Cortex of kidney (tissue), 1 donor: ENCODE results near the gene CLRN3.

Source experiments
- DNase-seq: peaks from one replicate; lab custom pipeline; 2025; lab: John Stamatoyannopoulos, UW

The CLRN3 gene, protein sequence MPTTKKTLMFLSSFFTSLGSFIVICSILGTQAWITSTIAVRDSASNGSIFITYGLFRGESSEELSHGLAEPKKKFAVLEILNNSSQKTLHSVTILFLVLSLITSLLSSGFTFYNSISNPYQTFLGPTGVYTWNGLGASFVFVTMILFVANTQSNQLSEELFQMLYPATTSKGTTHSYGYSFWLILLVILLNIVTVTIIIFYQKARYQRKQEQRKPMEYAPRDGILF

DNA sequence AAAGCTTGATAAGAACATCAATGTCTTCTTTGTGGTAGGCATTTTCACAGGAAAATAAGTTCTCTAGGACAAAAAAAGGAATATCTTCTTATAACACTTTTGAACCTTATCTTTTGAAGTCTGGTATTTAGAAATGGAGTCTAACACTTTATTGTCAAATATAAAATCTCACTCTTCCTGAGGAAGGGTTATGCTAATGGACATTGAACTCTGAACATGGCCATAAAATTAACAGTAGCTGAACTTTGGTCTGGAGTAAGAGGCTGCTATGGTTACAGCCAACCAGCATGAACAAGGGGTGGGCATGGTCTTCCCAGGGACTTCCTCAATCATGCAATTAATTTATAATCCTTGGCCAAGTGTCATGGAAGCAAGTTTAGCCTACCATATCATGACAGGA, at the start of gene CLRN3:
CLRN3 (minus strand) TSS at position 199 of the 400 bp plus-strand sequence; CDS start at position 42, 157 bp downstream.
- DNase-seq: no peak

DNA sequence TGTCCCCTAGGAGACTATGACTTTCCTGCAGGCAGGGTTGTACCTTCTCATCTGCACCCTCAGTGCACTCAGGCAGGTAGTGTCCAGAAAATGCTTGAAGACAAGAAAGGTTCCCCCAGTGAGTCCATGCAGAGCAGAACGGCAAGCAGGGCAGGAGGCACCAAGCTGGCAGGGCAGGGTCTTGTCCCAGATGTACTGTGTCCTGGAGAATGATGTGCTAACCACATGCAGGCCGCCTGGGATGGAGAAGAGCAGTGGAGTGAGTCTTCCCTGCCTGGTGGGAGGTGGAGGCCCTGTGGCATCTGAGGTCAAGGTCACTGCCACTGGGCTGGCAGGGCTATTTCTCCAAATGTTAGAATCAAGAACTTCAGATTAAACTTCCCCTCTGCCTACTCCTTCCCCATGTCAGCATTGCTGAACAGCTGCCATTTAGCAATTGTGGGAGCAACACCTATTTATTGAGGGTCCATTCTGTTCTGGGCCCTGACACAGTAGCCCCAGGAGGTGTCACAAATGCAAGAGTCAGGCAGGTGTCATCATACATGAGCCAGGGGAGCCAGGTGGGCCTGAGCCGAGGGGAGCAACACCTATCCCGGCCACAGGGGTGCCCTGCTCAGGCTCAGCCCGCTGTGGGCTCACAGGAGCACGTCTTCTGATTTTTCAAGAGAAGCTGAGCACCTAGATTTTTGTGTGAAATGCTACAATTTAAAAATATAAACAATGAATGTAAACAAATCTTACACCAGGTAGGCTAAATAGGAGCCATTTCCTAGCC, 48.3 kb upstream of the CLRN3 start:
- no peak for DNase-seq

DNA sequence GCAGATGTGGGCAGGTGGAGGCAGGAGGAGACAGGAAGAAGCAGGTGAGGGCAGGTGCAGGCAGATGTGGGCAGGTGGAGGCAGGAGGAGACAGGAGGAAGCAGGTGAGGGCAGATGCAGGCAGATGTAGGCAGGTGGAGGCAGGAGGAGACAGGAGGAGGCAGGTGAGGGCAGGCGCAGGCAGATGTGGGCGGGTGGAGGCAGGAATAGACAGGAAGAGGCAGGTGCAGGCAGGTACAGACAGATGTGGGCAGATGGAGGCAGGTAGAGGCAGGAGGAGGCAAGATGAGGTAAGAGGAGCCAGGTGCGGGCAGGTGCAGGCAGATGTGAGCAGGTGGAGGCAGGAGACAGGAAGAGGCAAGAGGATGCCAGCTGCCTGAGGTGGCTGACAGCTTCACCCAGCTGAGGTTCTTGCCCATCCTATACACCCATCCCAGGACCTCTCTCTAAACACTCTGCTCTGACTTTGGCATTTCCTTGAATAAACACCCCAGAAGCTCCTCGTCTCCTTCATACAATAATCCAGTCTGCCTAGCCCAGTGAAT, 47.1 kb upstream of the CLRN3 start:
- no peak for DNase-seq

DNA sequence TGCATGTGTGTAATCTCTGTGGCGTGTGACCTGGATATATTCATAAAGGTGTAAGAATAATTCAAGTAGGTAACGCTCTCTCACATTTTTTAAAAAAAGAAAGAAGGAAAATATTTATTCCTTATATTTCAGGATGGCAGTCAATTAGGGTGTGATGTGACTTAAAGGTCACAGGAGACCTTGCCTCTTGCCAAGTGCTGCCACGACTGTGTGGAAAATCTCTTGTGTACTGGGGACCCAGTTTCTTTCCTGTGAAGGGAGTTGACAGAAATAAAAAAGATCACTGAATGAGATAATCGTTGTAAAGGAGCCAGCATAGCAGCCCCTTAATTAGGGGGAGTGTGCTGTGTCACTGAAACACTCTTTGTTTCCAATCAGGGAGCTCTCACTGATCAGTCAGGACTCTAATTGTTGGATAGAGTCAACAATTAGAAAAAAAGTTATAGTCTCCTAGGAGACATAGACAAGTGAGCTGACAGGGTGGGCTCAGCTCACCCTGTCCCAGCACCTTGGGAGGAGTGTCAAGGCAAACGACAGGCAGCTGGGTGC, 45.2 kb upstream of the CLRN3 start:
- DNase-seq: no peak

DNA sequence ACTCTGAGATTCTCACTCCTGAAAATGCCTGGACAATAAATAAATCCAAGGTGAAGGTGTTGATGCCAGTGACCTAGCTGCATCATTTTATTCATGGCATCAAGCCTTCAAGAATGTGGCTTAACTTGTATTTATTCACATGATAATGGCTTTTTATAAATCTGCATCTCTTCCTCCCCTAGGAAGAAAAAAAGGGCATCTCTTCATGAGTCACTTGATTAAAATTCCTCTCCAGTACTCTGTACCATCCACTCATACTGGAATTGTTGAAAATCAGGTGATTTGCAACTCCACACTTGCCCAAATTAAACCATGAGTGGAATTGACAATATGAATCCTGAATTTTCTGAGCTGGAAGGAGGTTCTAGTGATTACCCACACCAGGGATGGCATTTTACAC, 44.3 kb upstream of the CLRN3 start:
- no peak for DNase-seq

DNA sequence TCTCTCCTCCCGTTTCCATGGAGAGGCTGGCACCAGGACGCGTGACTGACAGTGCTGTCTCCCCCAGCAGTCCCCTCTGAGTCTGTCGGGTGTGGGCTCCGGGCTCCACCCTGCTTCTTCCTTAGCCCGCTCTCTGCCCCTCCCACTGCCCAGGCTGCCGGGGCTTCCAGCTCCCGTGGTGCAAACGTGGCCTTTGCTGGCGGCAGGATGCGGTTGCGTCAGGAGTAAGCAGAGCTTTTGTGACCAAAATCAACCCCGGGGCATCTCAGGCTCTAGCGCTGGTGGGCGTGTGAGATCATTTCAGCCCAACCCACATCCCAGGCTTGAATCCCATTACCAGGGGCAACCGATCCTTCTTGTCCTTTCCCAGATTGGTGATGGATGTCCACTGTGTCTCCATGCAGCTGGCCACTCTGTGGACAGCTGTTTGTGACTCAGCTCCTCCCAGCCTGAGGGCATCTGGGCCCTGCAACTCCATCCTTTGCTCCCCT, 42.4 kb upstream of the CLRN3 start:
- no peak for DNase-seq

DNA sequence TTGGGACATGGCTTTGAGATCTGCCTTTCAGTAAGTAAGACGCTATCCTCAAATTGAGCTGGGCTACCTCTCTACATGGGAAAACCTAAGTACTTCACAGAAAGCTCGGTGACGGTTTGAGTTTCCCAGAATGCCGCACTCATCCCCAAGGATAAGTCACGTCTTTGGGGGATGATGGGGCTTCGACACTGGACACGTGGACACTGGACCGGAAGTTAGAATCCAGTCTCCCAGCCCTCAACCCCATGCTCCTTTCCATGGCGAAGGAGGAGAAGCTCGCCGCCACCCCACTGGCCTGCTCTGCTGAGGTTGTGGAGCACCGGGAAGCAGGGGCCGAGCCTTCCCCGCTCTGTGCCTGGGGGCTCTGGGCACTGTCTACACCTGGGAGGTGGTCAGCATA, 41.6 kb upstream of the CLRN3 start:
- DNase-seq: no peak

DNA sequence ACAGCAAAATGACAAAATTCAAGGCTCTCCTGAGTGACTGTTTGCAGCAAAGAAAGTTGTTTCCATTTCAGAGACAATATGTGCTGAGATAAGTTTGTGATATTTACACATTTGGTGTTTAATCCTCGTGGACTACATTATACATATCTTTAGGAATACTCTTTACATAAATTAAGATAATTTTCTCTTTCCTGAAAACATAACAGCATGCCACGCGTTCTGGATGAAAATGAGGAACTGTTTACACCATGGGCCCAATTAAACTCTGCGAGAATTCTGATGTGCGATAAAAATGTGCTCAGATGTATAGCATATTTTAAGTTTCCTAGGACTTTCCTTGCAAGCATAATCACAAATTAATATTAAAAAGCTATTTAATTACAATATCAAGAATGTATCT, 40.5 kb upstream of the CLRN3 start:
- DNase-seq: no peak

DNA sequence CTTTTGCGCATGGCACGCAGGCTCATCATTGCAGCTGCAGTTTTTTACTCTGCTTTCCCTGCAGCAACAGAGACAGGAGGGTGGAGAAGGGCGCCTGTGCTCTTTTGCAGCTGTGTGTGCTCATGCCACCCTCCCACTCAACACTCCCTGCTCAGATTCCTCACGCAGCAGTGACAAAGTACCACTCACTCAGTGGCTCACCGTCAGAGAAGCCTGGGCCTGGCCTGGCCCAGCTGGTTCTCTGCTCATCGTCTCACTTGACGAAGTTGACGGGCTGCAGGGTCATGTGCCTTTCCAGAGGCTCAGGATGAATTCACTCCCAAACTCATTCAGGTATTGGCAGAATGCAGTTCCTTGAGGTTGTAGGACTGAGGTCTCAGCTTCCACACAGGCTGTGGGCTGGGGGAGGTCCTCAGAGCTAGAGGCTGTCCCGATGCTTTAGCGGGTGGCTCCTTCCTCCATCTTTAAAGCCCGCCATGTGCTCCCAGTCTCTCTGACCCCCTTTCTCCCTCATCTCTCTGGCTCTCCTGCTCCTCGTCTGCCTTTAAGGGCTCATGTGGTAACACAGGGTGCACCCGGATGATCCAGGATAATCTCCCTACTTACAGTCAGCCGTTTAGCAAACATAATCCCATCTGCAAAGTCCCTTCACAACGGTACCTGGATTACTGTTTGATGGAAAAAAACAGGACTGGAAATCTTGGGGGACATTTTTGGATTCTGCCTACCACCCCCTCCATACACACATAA, 40.0 kb upstream of the CLRN3 start:
- no peak for DNase-seq

DNA sequence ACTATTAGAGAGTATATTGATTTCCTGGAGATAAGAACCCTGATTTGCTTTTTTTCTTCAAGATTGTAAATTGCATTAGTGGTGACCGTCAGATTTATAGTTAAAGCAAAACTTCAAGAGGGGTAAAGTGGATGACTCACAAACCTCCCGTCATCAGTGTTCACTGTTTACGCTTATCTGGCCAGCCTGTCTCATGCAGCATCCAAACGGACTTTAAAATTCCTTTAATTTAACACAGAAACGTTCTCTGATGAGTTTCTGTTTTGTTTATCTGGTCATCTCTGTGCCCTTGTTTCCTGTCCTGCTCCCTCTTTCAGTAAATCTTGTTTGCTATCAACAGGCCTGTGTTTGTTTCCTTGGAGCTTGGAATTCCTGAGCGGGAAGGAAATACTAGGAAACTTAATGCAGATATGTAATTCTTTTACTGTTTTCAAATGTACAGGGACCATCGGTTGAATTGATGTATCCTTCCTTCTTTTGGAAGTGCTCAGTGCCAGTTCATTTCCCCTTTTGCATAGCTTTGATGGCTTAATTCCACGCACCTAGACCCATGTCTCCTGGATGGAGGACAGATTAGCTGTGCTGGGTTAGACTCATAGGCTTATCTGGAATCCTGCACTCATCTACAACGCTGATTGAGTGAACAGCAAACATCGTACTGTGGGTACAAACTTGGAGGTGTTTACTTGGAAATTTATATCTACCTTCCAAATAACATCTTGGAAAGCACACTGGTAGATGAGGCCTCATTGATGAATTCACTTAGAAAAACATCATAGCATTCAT, 35.5 kb upstream of the CLRN3 start:
- no peak for DNase-seq

DNA sequence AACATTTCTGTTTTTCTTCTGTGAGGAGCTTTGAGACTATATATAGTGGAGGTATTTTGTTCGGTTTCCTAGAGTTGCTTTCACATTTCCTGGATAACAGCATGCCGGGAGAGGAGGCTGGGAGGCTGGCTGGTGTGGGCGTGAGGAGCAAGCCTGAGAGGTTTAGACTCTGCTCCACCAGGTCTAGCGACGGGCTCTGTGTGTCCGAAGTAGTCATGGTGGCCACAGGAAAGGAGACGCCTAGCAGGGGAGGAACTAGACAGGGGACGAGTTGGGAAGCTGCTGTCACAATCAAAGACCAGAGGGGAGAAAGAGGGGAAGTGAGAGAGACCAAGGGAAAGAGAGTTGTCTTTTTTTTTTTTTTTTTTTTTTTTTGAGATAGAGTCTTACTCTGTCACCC, 33.7 kb upstream of the CLRN3 start:
- no peak for DNase-seq

DNA sequence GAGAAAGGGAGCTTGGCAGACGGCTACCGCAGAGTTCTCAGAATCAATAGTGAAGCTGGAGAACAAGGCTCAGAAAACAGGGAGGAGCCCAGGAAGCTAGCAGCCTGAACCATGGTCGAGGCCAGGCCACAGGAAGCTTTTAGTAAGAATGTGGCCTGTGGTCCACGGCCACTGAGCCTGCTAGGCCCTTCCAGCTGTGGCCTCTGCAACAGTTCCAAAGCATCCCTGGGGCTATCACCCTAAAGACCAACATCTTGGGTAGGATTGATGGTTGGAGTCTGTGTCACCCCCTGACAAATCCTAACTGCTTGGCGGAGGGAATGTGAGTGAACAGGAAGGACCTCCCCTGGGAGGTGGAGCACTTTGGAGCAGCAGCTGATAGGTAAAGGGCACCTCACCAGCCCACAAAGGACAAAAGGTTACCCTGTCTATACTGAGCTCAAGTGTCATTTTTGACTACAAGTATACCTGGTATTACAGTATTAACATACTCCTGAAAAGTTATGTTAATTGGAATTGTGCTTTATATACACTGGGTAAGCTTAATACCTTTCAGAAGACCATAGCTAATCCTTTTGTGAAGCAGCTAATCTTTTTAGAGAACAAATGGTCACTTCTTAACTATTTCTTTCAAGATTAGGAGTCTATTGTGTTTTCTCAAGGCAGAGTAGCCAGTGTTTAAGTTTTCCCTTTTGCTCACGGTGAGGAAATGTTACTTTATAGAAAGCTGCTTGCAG, 32.9 kb upstream of the CLRN3 start:
- no peak for DNase-seq

DNA sequence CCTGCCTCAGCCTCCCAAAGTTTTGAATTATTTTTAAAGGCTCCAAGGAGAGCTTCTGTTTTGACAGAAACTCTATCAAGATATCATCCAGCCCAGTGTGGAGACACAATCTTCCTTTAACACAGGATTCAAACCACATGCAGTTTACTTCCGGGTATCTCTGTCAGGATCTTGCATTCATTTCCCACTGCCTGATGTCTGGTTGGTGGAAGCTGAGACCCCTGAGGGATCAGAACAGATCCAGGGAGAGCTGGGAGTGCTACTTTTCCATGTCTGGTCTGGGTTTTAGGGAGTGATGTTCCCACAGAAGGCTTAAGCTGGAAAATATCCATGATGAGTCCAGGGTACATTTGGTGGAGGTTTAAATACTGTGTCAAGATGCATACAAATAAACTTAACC, 30.9 kb upstream of the CLRN3 start:
- DNase-seq: no peak

DNA sequence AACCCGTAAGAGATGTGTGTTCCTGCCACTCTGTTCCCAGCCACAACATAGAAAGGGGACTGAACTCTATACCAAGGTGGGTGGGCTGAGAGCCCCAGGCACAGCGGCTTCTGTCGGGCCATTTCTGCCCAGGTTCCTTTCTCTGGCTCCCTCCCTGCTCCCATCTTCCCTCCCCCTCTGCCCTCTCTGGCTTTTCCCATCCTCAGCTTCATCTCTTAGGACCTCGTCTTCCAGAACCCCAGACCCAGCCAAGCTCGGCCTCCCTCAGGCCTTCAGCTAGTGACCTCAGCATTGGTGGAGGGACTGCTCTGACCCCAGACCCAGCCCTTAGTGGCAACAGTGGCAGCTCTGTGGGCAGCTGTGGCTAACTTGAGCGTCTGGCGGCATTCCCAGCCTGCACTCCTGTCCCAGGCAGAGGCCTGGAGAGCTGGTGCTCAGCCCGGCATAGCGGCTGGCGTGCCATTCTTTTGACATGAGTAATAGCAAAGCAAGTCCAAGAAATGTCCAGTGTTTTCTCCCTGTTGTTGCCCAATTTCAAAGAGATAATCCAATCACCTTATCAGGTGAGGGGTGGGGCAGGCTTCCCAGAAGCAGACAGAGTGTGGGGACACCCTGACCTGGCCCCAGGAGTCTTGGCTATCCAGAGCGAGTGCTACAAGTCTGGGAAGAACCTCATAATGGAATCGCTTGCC, 30.1 kb upstream of the CLRN3 start:
- DNase-seq: no peak

DNA sequence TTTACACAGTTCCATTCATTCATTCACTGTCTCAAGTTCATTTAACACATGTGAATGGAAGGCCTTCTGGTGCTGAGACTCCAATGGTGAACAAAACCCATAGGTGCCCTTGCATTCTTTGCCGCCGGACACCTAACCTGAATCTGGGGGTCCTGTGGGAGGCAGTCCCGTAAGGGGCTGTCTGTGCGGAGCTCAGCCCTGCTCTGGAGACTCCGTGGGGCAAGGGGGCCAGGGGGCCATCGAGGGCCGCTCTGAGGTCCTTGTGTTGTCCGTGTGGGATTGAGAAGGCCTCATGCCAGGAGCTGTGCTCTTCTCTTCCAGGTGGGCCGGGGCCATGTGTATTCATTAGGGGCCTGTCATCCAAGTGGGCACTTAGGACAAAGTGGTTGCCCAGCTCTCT, 29.5 kb upstream of the CLRN3 start:
- no peak for DNase-seq

DNA sequence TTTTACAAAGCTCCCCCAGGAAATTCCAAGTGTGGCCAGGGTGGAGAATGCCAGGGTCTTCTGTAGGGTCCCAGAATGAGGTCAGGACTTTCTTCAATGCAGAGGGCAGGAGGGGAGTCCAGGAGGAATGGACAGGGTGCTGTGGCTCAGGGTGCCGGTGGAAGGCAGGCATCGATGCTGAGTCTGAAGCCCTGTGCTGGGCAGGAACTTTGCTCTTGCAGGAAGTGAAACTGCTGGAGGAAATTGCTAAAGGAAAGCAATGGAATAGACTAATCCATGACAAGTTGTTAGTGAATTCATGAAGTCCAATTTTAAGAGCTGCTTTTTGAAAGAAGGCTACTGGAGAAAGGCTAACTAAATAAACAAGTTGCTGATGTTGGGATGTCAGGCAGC, 29.0 kb upstream of the CLRN3 start:
- DNase-seq: no peak

DNA sequence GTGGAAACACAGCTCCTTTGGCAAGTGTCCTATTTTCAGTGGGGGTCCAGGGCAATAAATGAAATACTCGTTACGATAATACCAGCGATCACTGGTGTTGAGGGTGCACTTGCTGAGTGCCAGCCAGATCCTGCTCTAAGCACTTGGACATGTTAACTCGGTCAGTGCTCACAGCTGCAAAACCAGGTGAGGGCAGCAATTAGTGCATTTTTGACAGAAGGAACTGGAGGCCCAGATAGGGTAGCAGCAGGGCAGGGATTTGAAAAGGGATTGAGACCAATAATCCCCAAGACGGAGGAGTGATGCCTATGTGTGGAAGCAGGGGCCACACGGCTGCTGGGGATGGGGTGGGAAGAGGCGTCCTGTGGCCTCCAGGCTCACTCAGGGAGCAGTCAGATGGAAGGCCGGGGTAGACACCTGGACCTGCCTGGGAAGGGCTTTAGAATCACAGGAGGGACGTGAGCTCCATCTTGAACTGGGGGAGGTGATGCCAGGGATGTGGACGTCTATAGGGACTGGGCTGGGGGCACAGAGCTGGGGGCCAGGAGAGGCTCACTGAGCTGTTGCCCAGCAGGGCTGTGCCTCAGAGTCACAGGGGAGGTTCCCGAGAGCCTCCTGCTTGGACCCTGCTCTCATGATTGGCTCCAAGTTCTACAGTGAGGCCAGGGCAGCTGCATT, 28.5 kb upstream of the CLRN3 start:
- no peak for DNase-seq

DNA sequence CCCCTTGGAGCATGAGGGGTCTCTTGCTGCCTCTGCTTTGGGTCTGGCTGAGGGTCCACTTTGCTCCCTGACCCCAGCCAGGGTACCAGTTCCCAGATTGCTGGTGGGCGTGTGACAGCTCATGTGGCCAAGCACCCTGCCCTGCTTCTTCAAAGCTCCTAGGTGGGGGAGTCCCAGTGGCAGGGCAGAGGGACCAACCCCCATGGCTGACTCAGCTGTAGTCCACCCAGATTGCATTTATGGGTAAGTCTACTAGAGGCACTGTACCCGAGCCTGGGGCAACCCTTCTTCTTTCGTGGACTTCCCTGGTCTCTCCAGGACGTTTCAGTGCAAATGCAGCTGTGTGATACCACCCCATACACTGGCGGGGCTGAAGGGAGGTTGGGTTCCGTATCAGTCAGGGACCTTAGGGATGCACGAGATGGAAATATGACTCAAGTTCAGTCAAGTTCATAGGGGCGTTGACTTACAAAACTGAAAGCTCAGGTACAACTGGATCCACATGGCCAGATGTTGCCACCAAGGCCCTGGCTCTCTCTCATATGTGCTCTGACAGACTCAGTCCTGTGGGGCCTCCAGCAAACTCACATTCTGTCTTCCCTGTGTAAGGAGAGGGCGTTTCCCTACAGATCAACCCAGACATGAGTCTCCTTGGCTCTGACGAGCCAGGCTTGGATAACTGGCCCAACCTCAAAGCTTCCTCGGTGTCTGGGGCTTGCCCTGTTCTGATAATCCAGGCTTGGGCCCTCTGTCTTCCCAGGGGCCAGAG, 27.7 kb upstream of the CLRN3 start:
- no peak for DNase-seq
